Measurements from ENCODE around the gene ZNF662. TPM values are rescaled to one million over a fixed set of nuclear protein-coding genes. Genes with fewer than 3 reads are reported as not detected.

Gene ZNF662
- total and polyA plus RNA-seq, 2 of the 8 experiments (the other 6 are each of a cell fraction or from before 2014, with no cell fraction given) = 0.03 TPM; not detected in 1

DNA sequence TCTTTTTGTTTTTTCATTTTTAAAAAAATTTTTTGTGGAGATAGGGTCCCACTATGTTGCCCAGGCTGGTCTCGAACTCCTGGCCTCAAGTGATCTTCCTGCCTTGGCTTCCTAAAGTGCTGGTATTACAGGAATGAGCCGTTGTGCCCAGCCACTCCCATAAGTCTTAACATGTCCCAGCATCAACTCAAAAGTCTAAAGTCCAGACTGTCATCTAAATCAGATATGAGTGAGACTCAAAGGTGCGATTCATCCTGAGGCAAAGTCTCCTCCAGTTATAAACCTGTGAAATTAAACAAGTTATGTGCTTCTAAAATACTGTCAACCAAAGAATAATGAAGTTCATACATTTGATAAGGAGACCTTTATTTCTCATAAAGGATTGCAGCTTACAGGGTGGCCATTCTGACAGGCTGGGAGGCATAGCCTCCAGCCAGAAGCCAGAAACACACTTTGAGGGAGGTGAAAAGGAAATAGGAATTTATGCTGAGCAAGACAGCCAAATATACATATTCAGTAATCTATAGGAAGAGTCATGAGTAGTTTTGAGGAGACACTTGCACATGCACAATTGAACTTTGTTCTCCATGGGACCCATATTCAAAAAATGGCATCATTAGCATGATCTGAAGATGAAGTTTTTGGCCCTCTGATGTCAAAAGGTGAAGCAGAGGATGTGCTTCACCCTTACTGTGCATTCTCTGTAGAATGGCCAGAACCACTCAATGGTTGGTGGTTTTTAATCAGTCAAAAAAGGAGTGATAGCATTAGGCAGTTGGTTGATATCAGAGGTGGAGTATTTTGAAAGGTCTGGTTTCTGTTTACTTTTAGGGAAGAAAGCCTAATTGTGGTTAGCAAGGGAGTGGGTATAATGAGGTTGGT is 11.0 kb upstream of the ZNF662 start (continued):
- TF ChIP-seq CHD7 (IDR thresholded peaks at IDR 0.05; ENCODE audit: insufficient replicate concordance, low read length) = no peak
